ENCODE data around the gene DCAF11. TPM values are rescaled to one million over a fixed set of nuclear protein-coding genes. Genes with fewer than 3 reads are reported as not detected.

Gene DCAF11
- total and polyA plus RNA-seq, 2 donors (not counting 1 experiment from before 2014, with no cell fraction given), result 64.5 to 96.3 TPM

DNA sequence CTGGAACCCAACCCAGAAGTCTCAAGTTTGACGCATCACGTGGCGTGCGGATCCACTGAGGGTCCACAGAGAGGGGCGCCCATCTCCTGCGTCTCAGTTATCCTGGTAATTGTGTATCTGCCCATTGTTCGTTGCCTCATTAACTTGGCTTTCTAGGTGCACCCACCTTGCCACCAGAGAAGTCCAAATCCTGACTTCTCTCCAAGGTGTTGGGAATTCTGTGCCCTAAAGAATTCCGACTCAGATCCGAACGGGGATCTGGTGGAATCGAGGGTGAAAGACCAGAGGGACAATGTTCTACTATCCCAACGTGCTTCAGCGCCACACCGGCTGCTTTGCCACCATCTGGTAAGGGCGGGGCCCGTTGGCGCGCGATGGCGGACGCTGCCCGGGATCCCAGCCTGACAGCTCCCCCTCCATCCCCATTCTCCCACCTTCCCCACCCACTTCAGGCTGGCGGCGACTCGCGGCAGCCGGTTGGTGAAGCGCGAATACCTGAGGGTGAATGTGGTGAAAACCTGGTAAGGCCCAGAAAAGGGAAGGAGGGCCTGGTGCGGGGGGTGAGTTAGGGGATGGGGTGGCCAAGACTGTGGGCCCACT is 57.8 kb downstream of the DCAF11 start:
- ChIA-PET POLR2A (interaction anchor here (1.4 to 2.0 kb wide), 4 partner anchors 11 to 58 kb away, joined by 4 to 18 read pairs (median 10); partner anchors contain the start of genes DCAF11, IPO4, IRF9 and NRL), CTCF (interaction anchor here (3.1 kb wide), 1 partner anchor 12 kb away, joined by 22 read pairs; the partner anchor contains the start of gene IRF9)
- peak overlapping the region; percentile 92 for H3K4me2 ChIP-seq (replicated peaks; ENCODE audit: low read depth, low read length, poor library complexity, severe bottlenecking)

DNA sequence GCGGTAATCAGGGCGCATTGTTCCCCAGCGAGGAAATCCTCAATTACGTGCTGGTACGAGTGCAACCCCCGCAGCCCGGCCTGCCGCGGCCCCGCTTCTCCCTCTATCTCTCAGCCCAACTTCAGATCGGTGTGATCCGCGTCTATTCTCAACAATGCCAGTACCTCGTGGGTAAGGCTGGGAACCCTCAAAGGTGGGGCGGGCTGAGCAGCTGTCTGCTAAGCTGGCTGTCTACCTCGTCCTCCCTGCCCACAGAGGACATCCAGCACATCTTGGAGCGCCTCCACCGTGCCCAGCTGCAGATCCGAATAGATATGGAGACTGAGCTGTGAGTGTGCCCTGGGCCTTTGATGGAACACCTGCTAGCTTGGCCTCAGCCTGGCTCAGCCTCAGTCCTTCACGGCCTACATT is 58.3 kb downstream of the DCAF11 start:
- WGBS (ENCODE audit: insufficient coverage), result 84% methylated on average over 20 of the region's 20 CpGs
- H3K9me3 ChIP-seq (ENCODE audit: control extremely low read depth in 1 of 3, control insufficient read depth in 2 of 3, insufficient read depth in 1 of 3, low read length in 2 of 3), result no peaks in the 10 kb centered on the region
- intact Hi-C loops (cut with micrococcal nuclease), result no loop called here
- H3K79me2 ChIP-seq (ENCODE audit: control insufficient read depth, insufficient read depth, low read length), result no peaks in the 10 kb centered on the region
- no peak for DNase-seq
- no peaks in the 10 kb centered on the region for H4K20me1 ChIP-seq (ENCODE audit: control insufficient read depth, insufficient read depth, low read length, poor library complexity, severe bottlenecking)
- Mint-ChIP-seq H3K27me3 (no peaks in the 10 kb centered on the region), H3K9me3 (ENCODE audit: insufficient read depth) (no peaks in the 10 kb centered on the region), H3K4me3 (peak overlapping the region; percentile 93), H3K4me1 (peaks cover 20% of the 10 kb centered on the region), H3K27ac (no peak overlapping the region)
- H3K27me3 ChIP-seq (replicated peaks in 1 of 4; ENCODE audit: control extremely low read depth in 1 of 4, control insufficient read depth in 3 of 4, insufficient read depth in 4 of 4, low read length in 3 of 4), result no peaks in the 10 kb centered on the region
- peaks cover 11 to 23% of the 10 kb centered on the region in 2 donors for H3K4me1 ChIP-seq (ENCODE audit: control insufficient read depth in 2 of 2, insufficient read depth in 2 of 2, low read length in 2 of 2)
- H2AFZ ChIP-seq (ENCODE audit: insufficient read depth, low read depth, low read length, poor library complexity, severe bottlenecking), result peak overlapping the region; percentile 65
- no peak for TF ChIP-seq EZH2 (IDR thresholded peaks at IDR 0.05; ENCODE audit: borderline replicate concordance, insufficient read depth, low read depth, low read length, poor library complexity, severe bottlenecking)
- TF ChIP-seq, protein P1, sequence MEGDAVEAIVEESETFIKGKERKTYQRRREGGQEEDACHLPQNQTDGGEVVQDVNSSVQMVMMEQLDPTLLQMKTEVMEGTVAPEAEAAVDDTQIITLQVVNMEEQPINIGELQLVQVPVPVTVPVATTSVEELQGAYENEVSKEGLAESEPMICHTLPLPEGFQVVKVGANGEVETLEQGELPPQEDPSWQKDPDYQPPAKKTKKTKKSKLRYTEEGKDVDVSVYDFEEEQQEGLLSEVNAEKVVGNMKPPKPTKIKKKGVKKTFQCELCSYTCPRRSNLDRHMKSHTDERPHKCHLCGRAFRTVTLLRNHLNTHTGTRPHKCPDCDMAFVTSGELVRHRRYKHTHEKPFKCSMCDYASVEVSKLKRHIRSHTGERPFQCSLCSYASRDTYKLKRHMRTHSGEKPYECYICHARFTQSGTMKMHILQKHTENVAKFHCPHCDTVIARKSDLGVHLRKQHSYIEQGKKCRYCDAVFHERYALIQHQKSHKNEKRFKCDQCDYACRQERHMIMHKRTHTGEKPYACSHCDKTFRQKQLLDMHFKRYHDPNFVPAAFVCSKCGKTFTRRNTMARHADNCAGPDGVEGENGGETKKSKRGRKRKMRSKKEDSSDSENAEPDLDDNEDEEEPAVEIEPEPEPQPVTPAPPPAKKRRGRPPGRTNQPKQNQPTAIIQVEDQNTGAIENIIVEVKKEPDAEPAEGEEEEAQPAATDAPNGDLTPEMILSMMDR (IDR thresholded peaks at IDR 0.05), result no peak
- H3K36me3 ChIP-seq (replicated peaks in 1 of 2; ENCODE audit: control extremely low read depth in 1 of 2, control insufficient read depth in 1 of 2, extremely low read depth in 1 of 2, insufficient read depth in 2 of 2, low read length in 1 of 2), result peaks cover 0 to 18% of the 10 kb centered on the region in 2 experiments
- no peak for ATAC-seq (ENCODE audit: low read depth)
- ChIA-PET POLR2A (interaction anchor here (2.0 kb wide), 1 partner anchor 58 kb away, joined by 4 read pairs; the partner anchor contains the start of genes DCAF11 and NRL), CTCF (interaction anchor here (0.8 to 3.1 kb wide), 3 partner anchors 12 to 63 kb away, joined by 3 to 22 read pairs (median 3); partner anchors contain the start of gene IRF9)
- peak overlapping the region; percentile 70 for H3K9ac ChIP-seq (ENCODE audit: low read length)
- peak overlapping the region; percentile 92 for H3K4me2 ChIP-seq (replicated peaks; ENCODE audit: low read depth, low read length, poor library complexity, severe bottlenecking)
- H3K4me3 ChIP-seq (ENCODE audit: control extremely low read depth in 1 of 5, extremely low read depth in 1 of 5, insufficient read depth in 1 of 5, low read depth in 2 of 5, low read length in 4 of 5), result no peak overlapping the region
- no peak overlapping the region for H3K27ac ChIP-seq (ENCODE audit: low read length in 2 of 2)

More for the DNA sequence above, 57.8 kb downstream of the DCAF11 start:
- peak overlapping the region; percentile 47 to 72 (median 60) for H3K4me3 ChIP-seq (ENCODE audit: control extremely low read depth in 1 of 5, extremely low read depth in 1 of 5, insufficient read depth in 1 of 5, low read depth in 2 of 5, low read length in 4 of 5)
- no peak for TF ChIP-seq EZH2 (IDR thresholded peaks at IDR 0.05; ENCODE audit: borderline replicate concordance, insufficient read depth, low read depth, low read length, poor library complexity, severe bottlenecking)
- TF ChIP-seq, protein P1 (IDR thresholded peaks at IDR 0.05), result no peak
- H3K9me3 Mint-ChIP-seq (ENCODE audit: insufficient read depth), result no peaks in the 10 kb centered on the region
- H3K27me3 ChIP-seq (replicated peaks in 1 of 4; ENCODE audit: control extremely low read depth in 1 of 4, control insufficient read depth in 3 of 4, insufficient read depth in 4 of 4, low read length in 3 of 4), result no peaks in the 10 kb centered on the region
- peaks cover 11 to 23% of the 10 kb centered on the region in 2 donors for H3K4me1 ChIP-seq (ENCODE audit: control insufficient read depth in 2 of 2, insufficient read depth in 2 of 2, low read length in 2 of 2)
- intact Hi-C loops (cut with micrococcal nuclease), result no loop called here
- no peak overlapping the region for H3K27ac ChIP-seq (ENCODE audit: low read length in 2 of 2)
- peak overlapping the region; percentile 79 for H3K27ac Mint-ChIP-seq
- peak overlapping the region; percentile 65 for H2AFZ ChIP-seq (ENCODE audit: insufficient read depth, low read depth, low read length, poor library complexity, severe bottlenecking)
- H3K27me3 Mint-ChIP-seq, result no peaks in the 10 kb centered on the region
- peaks cover 20% of the 10 kb centered on the region for H3K4me1 Mint-ChIP-seq
- peak overlapping the region; percentile 70 for H3K9ac ChIP-seq (ENCODE audit: low read length)
- DNase-seq (no peak), ATAC-seq (ENCODE audit: low read depth) (no peak)
- peak overlapping the region; percentile 93 for H3K4me3 Mint-ChIP-seq
- H3K36me3 ChIP-seq (replicated peaks in 1 of 2; ENCODE audit: control extremely low read depth in 1 of 2, control insufficient read depth in 1 of 2, extremely low read depth in 1 of 2, insufficient read depth in 2 of 2, low read length in 1 of 2), result peaks cover 0 to 18% of the 10 kb centered on the region in 2 experiments
- H3K9me3 ChIP-seq (ENCODE audit: control extremely low read depth in 1 of 3, control insufficient read depth in 2 of 3, insufficient read depth in 1 of 3, low read length in 2 of 3), result no peaks in the 10 kb centered on the region
- H4K20me1 ChIP-seq (ENCODE audit: control insufficient read depth, insufficient read depth, low read length, poor library complexity, severe bottlenecking), result peaks cover under 1% of the 10 kb centered on the region
- WGBS (ENCODE audit: insufficient coverage), result 14% methylated on average over 19 of the region's 30 CpGs
- H3K79me2 ChIP-seq (ENCODE audit: control insufficient read depth, insufficient read depth, low read length), result no peaks in the 10 kb centered on the region
